ENCODE results near the gene FRMD5.

FRMD5 gene

GRCh38 chr15:43943511-43943910, 251.6 kb downstream of the FRMD5 start:
- H3K27me3 ChIP-seq (ENCODE audit: control insufficient read depth, insufficient read depth, low read length): no peaks in the 10 kb centered on the region
- no peaks in the 10 kb centered on the region for H3K4me1 ChIP-seq (ENCODE audit: control insufficient read depth, insufficient read depth, low read length)
- no peak overlapping the region for H3K27ac ChIP-seq (ENCODE audit: low read depth, low read length)
- no peaks in the 10 kb centered on the region for H3K36me3 ChIP-seq (ENCODE audit: control insufficient read depth, insufficient read depth, low read length)
- no peak overlapping the region for H3K4me3 ChIP-seq (ENCODE audit: low read length)
- H3K9ac ChIP-seq (ENCODE audit: low read length): no peak overlapping the region

- no peaks in the 10 kb centered on the region for H3K4me1 ChIP-seq (ENCODE audit: control insufficient read depth, insufficient read depth, low read length)
- no peak overlapping the region for H3K27ac ChIP-seq (ENCODE audit: low read depth, low read length)
- no peak overlapping the region for H3K9ac ChIP-seq (ENCODE audit: low read length)
- H3K36me3 ChIP-seq (ENCODE audit: control insufficient read depth, insufficient read depth, low read length): no peaks in the 10 kb centered on the region
- no peak overlapping the region for H3K4me3 ChIP-seq (ENCODE audit: low read length)
- no peaks in the 10 kb centered on the region for H3K27me3 ChIP-seq (ENCODE audit: control insufficient read depth, insufficient read depth, low read length)
Measured at GRCh38 chr15:43942194-43942593, 252.9 kb downstream of the FRMD5 start.

GRCh38 chr15:43941555-43941954, 253.5 kb downstream of the FRMD5 start:
- H3K9ac ChIP-seq (ENCODE audit: low read length): no peak overlapping the region
- H3K27me3 ChIP-seq (ENCODE audit: control insufficient read depth, insufficient read depth, low read length): no peaks in the 10 kb centered on the region
- H3K27ac ChIP-seq (ENCODE audit: low read depth, low read length): no peak overlapping the region
- H3K36me3 ChIP-seq (ENCODE audit: control insufficient read depth, insufficient read depth, low read length): no peaks in the 10 kb centered on the region
- H3K4me3 ChIP-seq (ENCODE audit: low read length): no peak overlapping the region
- H3K4me1 ChIP-seq (ENCODE audit: control insufficient read depth, insufficient read depth, low read length): no peaks in the 10 kb centered on the region

- Histone ChIP-seq H3K36me3 (ENCODE audit: control insufficient read depth, insufficient read depth, low read length) (no peaks in the 10 kb centered on the region), H3K4me1 (ENCODE audit: control insufficient read depth, insufficient read depth, low read length) (no peaks in the 10 kb centered on the region), H3K27ac (ENCODE audit: low read depth, low read length) (no peak overlapping the region), H3K27me3 (ENCODE audit: control insufficient read depth, insufficient read depth, low read length) (no peaks in the 10 kb centered on the region), H3K9ac (ENCODE audit: low read length) (no peak overlapping the region), H3K4me3 (ENCODE audit: low read length) (no peak overlapping the region)
Measured at GRCh38 chr15:43941071-43941470, 254.0 kb downstream of the FRMD5 start.

GRCh38 chr15:43939070-43939469, 256.0 kb downstream of the FRMD5 start:
- no peak overlapping the region for H3K27ac ChIP-seq (ENCODE audit: low read depth, low read length)
- H3K9ac ChIP-seq (ENCODE audit: low read length): no peak overlapping the region
- H3K36me3 ChIP-seq (ENCODE audit: control insufficient read depth, insufficient read depth, low read length): no peaks in the 10 kb centered on the region
- no peak overlapping the region for H3K4me3 ChIP-seq (ENCODE audit: low read length)
- H3K4me1 ChIP-seq (ENCODE audit: control insufficient read depth, insufficient read depth, low read length): no peaks in the 10 kb centered on the region
- no peaks in the 10 kb centered on the region for H3K27me3 ChIP-seq (ENCODE audit: control insufficient read depth, insufficient read depth, low read length)

- Histone ChIP-seq H3K4me3 (ENCODE audit: low read length) (no peak overlapping the region), H3K27me3 (ENCODE audit: control insufficient read depth, insufficient read depth, low read length) (no peaks in the 10 kb centered on the region), H3K4me1 (ENCODE audit: control insufficient read depth, insufficient read depth, low read length) (no peaks in the 10 kb centered on the region), H3K36me3 (ENCODE audit: control insufficient read depth, insufficient read depth, low read length) (no peaks in the 10 kb centered on the region), H3K9ac (ENCODE audit: low read length) (no peak overlapping the region), H3K27ac (ENCODE audit: low read depth, low read length) (no peak overlapping the region)
Measured at GRCh38 chr15:43934480-43934879, 260.6 kb downstream of the FRMD5 start.

- Histone ChIP-seq H3K27ac (ENCODE audit: low read depth, low read length) (no peak overlapping the region), H3K9ac (ENCODE audit: low read length) (no peak overlapping the region), H3K4me1 (ENCODE audit: control insufficient read depth, insufficient read depth, low read length) (no peaks in the 10 kb centered on the region), H3K4me3 (ENCODE audit: low read length) (no peak overlapping the region), H3K36me3 (ENCODE audit: control insufficient read depth, insufficient read depth, low read length) (no peaks in the 10 kb centered on the region), H3K27me3 (ENCODE audit: control insufficient read depth, insufficient read depth, low read length) (no peaks in the 10 kb centered on the region)
Measured at GRCh38 chr15:43932907-43933306, 262.2 kb downstream of the FRMD5 start.

- H3K27me3 ChIP-seq (ENCODE audit: control insufficient read depth, insufficient read depth, low read length): no peaks in the 10 kb centered on the region
- no peak overlapping the region for H3K9ac ChIP-seq (ENCODE audit: low read length)
- no peaks in the 10 kb centered on the region for H3K4me1 ChIP-seq (ENCODE audit: control insufficient read depth, insufficient read depth, low read length)
- H3K27ac ChIP-seq (ENCODE audit: low read depth, low read length): no peak overlapping the region
- H3K36me3 ChIP-seq (ENCODE audit: control insufficient read depth, insufficient read depth, low read length): no peaks in the 10 kb centered on the region
- H3K4me3 ChIP-seq (ENCODE audit: low read length): no peak overlapping the region
Measured at GRCh38 chr15:43931790-43932435, 263.2 kb downstream of the FRMD5 start.

- Histone ChIP-seq H3K4me1 (ENCODE audit: control insufficient read depth, insufficient read depth, low read length) (no peaks in the 10 kb centered on the region), H3K36me3 (ENCODE audit: control insufficient read depth, insufficient read depth, low read length) (no peaks in the 10 kb centered on the region), H3K27ac (ENCODE audit: low read depth, low read length) (no peak overlapping the region), H3K9ac (ENCODE audit: low read length) (no peak overlapping the region), H3K27me3 (ENCODE audit: control insufficient read depth, insufficient read depth, low read length) (no peaks in the 10 kb centered on the region), H3K4me3 (ENCODE audit: low read length) (no peak overlapping the region)
Measured at GRCh38 chr15:43931119-43931518, 264.0 kb downstream of the FRMD5 start.

GRCh38 chr15:43930556-43930955, 264.5 kb downstream of the FRMD5 start:
- no peaks in the 10 kb centered on the region for H3K27me3 ChIP-seq (ENCODE audit: control insufficient read depth, insufficient read depth, low read length)
- H3K27ac ChIP-seq (ENCODE audit: low read depth, low read length): no peak overlapping the region
- no peak overlapping the region for H3K4me3 ChIP-seq (ENCODE audit: low read length)
- H3K4me1 ChIP-seq (ENCODE audit: control insufficient read depth, insufficient read depth, low read length): no peaks in the 10 kb centered on the region
- H3K36me3 ChIP-seq (ENCODE audit: control insufficient read depth, insufficient read depth, low read length): no peaks in the 10 kb centered on the region
- no peak overlapping the region for H3K9ac ChIP-seq (ENCODE audit: low read length)

GRCh38 chr15:43930079-43930478, 265.0 kb downstream of the FRMD5 start:
- H3K4me3 ChIP-seq (ENCODE audit: low read length): no peak overlapping the region

GRCh38 chr15:43928152-43928551, 266.9 kb downstream of the FRMD5 start:
- Histone ChIP-seq H3K4me3 (ENCODE audit: low read length) (no peak overlapping the region), H3K4me1 (ENCODE audit: control insufficient read depth, insufficient read depth, low read length) (no peaks in the 10 kb centered on the region), H3K9ac (ENCODE audit: low read length) (no peak overlapping the region), H3K27me3 (ENCODE audit: control insufficient read depth, insufficient read depth, low read length) (no peaks in the 10 kb centered on the region), H3K27ac (ENCODE audit: low read depth, low read length) (no peak overlapping the region), H3K36me3 (ENCODE audit: control insufficient read depth, insufficient read depth, low read length) (no peaks in the 10 kb centered on the region)

More at GRCh38 chr15:43930079-43930478, 265.0 kb downstream of the FRMD5 start:
- Histone ChIP-seq H3K9ac (ENCODE audit: low read length) (no peak overlapping the region), H3K27ac (ENCODE audit: low read depth, low read length) (no peak overlapping the region), H3K36me3 (ENCODE audit: control insufficient read depth, insufficient read depth, low read length) (no peaks in the 10 kb centered on the region), H3K27me3 (ENCODE audit: control insufficient read depth, insufficient read depth, low read length) (no peaks in the 10 kb centered on the region), H3K4me1 (ENCODE audit: control insufficient read depth, insufficient read depth, low read length) (no peaks in the 10 kb centered on the region)

GRCh38 chr15:43927203-43927602, 267.9 kb downstream of the FRMD5 start:
- Histone ChIP-seq H3K4me3 (ENCODE audit: low read length) (no peak overlapping the region), H3K36me3 (ENCODE audit: control insufficient read depth, insufficient read depth, low read length) (no peaks in the 10 kb centered on the region), H3K27me3 (ENCODE audit: control insufficient read depth, insufficient read depth, low read length) (no peaks in the 10 kb centered on the region), H3K27ac (ENCODE audit: low read depth, low read length) (no peak overlapping the region), H3K4me1 (ENCODE audit: control insufficient read depth, insufficient read depth, low read length) (no peaks in the 10 kb centered on the region), H3K9ac (ENCODE audit: low read length) (no peak overlapping the region)
